Sigmoid colon (tissue), 4 donors: Measurements from ENCODE around the gene HIRIP3.

ENCODE experiments used
- CTCF ChIP-seq, 4 experiments: fragments of 450-650 bp in 3 of 4; fragments of 200-600 bp in 1 of 4; IDR thresholded peaks; one replicate each; pipeline ENCODE4 v1.5.1; 2016 to 2019; ENCODE audit warnings: antibody characterized with exemption in 4 of 4, mild to moderate bottlenecking in 3 of 4, moderate library complexity in 2 of 4
- EP300 ChIP-seq, 4 donors: sonication (generic); formaldehyde crosslinking; IDR thresholded peaks; one replicate each; pipeline ENCODE4 v1.6.1; 2017; ENCODE audit warnings: antibody characterized with exemption in 4 of 4
- POLR2A ChIP-seq, 2 donors: fragments of 450-650 bp; IDR thresholded peaks; one replicate each; pipeline ENCODE4 v1.6.1; 2016; ENCODE audit warnings: antibody characterized with exemption in 2 of 2, mild to moderate bottlenecking in 2 of 2, moderate library complexity in 2 of 2

DNA sequence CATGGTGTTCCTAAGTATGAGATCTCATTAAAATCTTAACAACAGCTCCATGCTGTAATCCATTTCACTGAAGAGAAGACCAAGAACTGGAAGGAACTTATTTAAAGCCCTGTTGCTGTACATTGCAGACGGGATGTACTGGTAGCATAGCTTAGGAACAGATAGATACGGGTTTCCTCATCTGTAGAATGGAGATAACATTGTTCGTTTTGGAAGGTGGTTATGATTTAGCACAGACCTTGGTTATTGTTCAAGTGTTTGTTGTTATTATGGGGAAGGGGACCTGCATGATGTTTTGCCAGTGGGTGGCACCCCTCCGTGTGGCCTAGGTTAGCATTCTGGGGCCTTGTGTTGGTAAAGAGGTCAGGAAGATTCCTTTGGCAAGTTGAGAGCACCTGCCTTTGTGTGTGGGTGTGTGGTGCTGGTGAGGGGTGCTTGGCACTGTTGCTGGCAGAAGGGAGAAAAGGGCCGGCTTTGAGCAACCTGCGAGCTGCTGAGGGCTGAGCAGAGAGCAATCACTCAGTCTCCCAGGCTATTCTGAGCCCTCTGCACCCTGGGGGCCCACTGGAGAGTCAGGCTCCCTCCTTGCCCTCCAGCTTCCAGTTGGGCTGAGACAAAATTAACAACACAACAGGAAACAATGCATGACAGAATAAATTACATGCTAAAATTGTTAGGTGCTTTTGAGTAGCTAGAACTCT, 19.5 kb downstream of the HIRIP3 start:
- TF ChIP-seq CTCF (IDR thresholded peaks at IDR 0.05): no peak
- no peak for TF ChIP-seq EP300 (IDR thresholded peaks at IDR 0.05)
- no peak for TF ChIP-seq POLR2A (IDR thresholded peaks at IDR 0.05)
